NT2/D1 (cell line): Measurements from ENCODE around the gene PIK3IP1.

Source experiments
- YY1 ChIP-seq: IDR thresholded peaks from 2 replicates; pipeline ENCODE4 v1.6.1; 2011; ENCODE audit not compliant: insufficient read length, insufficient read depth
- ZNF274 ChIP-seq: IDR thresholded peaks from 2 replicates; pipeline ENCODE4 v1.6.1; 2011; ENCODE audit warnings: mild to moderate bottlenecking, low read depth, low read length

DNA sequence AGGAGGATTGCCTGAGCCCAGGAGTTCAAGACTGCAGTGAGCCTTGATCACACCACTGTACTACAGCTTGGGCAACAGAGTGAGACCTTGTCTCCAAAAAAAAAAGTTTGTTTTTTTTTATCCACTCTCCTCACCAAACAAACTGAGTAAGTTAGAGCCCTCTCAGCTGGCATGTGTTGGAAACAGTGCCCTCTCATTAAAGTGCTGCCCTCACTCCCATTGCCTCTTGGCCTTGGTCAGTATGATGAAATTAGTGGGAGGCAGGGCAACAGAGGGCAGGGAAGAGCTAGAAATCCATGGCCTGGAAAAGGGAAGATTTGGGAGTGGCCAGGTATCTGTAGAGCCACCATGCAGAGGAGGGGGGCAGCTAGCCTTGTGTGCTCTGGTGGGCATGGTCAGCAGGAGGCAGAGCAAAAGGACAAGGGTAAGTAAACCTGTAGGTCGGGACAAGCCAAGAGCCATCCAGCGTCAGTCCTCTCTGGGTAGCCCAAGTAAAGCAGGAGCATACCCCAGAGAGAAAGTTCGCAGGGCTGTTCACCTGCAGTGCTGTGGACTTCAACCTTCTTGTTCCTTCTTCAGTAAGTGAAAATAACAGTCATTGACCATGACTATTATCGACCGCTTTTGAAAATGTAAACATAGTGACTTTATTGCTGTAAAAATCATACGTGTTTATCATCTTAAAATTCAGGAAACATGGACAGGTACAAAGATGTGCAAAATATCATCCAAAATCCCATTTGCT lies 28.2 kb downstream of the PIK3IP1 start:
- TF ChIP-seq YY1 (no peak), ZNF274 (no peak)
